ES-I3 (cell line): Measurements from ENCODE around the gene FAIM.
"Not testable (repeated sequence)": the region's sequence is repeated elsewhere in the genome, so short reads cannot be mapped to it uniquely, and the experiment has no call there.

Source experiments
- H3K36me3 ChIP-seq: 2 replicates; pipeline ENCODE4 v1.6.1; 2013; ENCODE audit warnings: mild to moderate bottlenecking, low read length, control low read depth, moderate library complexity; ENCODE audit not compliant: insufficient read depth
- H3K4me1 ChIP-seq: 2 replicates; pipeline ENCODE4 v1.6.1; 2013; ENCODE audit warnings: mild to moderate bottlenecking, control low read depth, low read length; ENCODE audit not compliant: insufficient read depth
- H3K9ac ChIP-seq: 2 replicates; pipeline ENCODE4 v1.6.1; 2013; ENCODE audit warnings: low read depth, mild to moderate bottlenecking, low read length, moderate library complexity
- H3K9me3 ChIP-seq: 2 replicates; pipeline ENCODE4 v1.6.1; 2013; ENCODE audit warnings: mild to moderate bottlenecking, low read length, moderate library complexity; ENCODE audit not compliant: control insufficient read depth, insufficient read depth

FAIM gene

GRCh38 chr3:138593488-138594149 lies 15.0 kb upstream of the FAIM start:
- peak overlapping the region; percentile 78 for H3K9ac ChIP-seq
- no peaks in the 10 kb centered on the region for H3K36me3 ChIP-seq
- H3K4me1 ChIP-seq = 0 out of 2 replicates have a peak, but pooled peaks cover 10% of the 10 kb centered on the region
- H3K9me3 ChIP-seq = no peaks in the 10 kb centered on the region

GRCh38 chr3:138594150-138594934 lies 14.2 kb upstream of the FAIM start, which contains the start of gene CEP70:
CEP70 (minus strand) TSS chr3:138594260; CDS start chr3:138572927, 21,333 bp downstream.
- H3K4me1 ChIP-seq = 0 out of 2 replicates have a peak, but pooled peaks cover 10% of the 10 kb centered on the region
- no peaks in the 10 kb centered on the region for H3K36me3 ChIP-seq
- peak within 1 kb of the TSS; percentile 78 for H3K9ac ChIP-seq
- H3K9me3 ChIP-seq = no peaks in the 10 kb centered on the region

- H3K4me1 ChIP-seq = 0 out of 2 replicates have a peak, but pooled peaks cover 10% of the 10 kb centered on the region
- no peaks in the 10 kb centered on the region for H3K9me3 ChIP-seq
- no peak overlapping the region; the same call in 1 of the 2 replicates for H3K9ac ChIP-seq
- H3K36me3 ChIP-seq = no peaks in the 10 kb centered on the region
Observed at GRCh38 chr3:138594935-138595610, 13.5 kb upstream of the FAIM start.

- not testable (repeated sequence) for H3K9ac ChIP-seq, H3K9me3 ChIP-seq, H3K36me3 ChIP-seq, H3K4me1 ChIP-seq
Observed at GRCh38 chr3:138597186-138597976, 11.2 kb upstream of the FAIM start.

- no peaks in the 10 kb centered on the region for H3K9me3 ChIP-seq
Observed at GRCh38 chr3:138598534-138598933, 10.0 kb upstream of the FAIM start.

GRCh38 chr3:138600100-138600745 lies 8.3 kb upstream of the FAIM start:
- Histone ChIP-seq H3K36me3 (no peaks in the 10 kb centered on the region), H3K9me3 (no peaks in the 10 kb centered on the region), H3K4me1 (0 out of 2 replicates have a peak, but pooled peaks cover 3% of the 10 kb centered on the region), H3K9ac (no peak overlapping the region)

More at GRCh38 chr3:138598534-138598933, 10.0 kb upstream of the FAIM start:
- no peak overlapping the region for H3K9ac ChIP-seq
- H3K36me3 ChIP-seq = no peaks in the 10 kb centered on the region
- H3K4me1 ChIP-seq = 0 out of 2 replicates have a peak, but pooled peaks cover 7% of the 10 kb centered on the region

- not testable (repeated sequence) for H3K9me3 ChIP-seq, H3K9ac ChIP-seq, H3K4me1 ChIP-seq, H3K36me3 ChIP-seq
Observed at GRCh38 chr3:138601661-138602060, 6.9 kb upstream of the FAIM start.

- H3K36me3 ChIP-seq, H3K4me1 ChIP-seq, H3K9me3 ChIP-seq, H3K9ac ChIP-seq: not testable (repeated sequence)
Observed at GRCh38 chr3:138604106-138604595, 4.4 kb upstream of the FAIM start.

GRCh38 chr3:138609898-138610266 lies 1.3 kb downstream of the FAIM start:
- Histone ChIP-seq H3K36me3 (no peaks in the 10 kb centered on the region), H3K9me3 (no peaks in the 10 kb centered on the region), H3K9ac (peak overlapping the region; percentile 73; the same call in 1 of the 2 replicates), H3K4me1 (peaks cover 4% of the 10 kb centered on the region; the same call in 1 of the 2 replicates)

- Histone ChIP-seq H3K9ac (no peak overlapping the region), H3K4me1 (no peaks in the 10 kb centered on the region), H3K9me3 (no peaks in the 10 kb centered on the region), H3K36me3 (no peaks in the 10 kb centered on the region)
Observed at GRCh38 chr3:138615462-138615861, 6.9 kb downstream of the FAIM start.

GRCh38 chr3:138620431-138620830 lies 11.9 kb downstream of the FAIM start:
- H3K36me3 ChIP-seq = no peaks in the 10 kb centered on the region
- no peaks in the 10 kb centered on the region for H3K4me1 ChIP-seq
- no peaks in the 10 kb centered on the region for H3K9me3 ChIP-seq
- no peak overlapping the region for H3K9ac ChIP-seq

GRCh38 chr3:138624518-138624917 lies 15.9 kb downstream of the FAIM start:
- no peaks in the 10 kb centered on the region for H3K4me1 ChIP-seq
- H3K36me3 ChIP-seq = no peaks in the 10 kb centered on the region
- H3K9me3 ChIP-seq = no peaks in the 10 kb centered on the region
- H3K9ac ChIP-seq = no peak overlapping the region

GRCh38 chr3:138625707-138626365 lies 17.3 kb downstream of the FAIM start:
- Histone ChIP-seq H3K9ac (no peak overlapping the region), H3K9me3 (no peaks in the 10 kb centered on the region), H3K4me1 (no peaks in the 10 kb centered on the region), H3K36me3 (no peaks in the 10 kb centered on the region)
